D721Med (cell line): ENCODE measurements around the gene USP48.

Experiments
- DNase-seq: peaks from one replicate; pipeline ENCODE4 v3.0.0; 2011; ENCODE audit warnings: low spot score; ENCODE audit not compliant: insufficient read length
- FAIRE-seq: peaks from 2 replicates; lab custom pipeline; 2011; peaks lifted over from hg19 to GRCh38; lab: Jason Lieb, UNC
- TF ChIP-seq, protein P1 (sequence below): IDR thresholded peaks from 2 replicates; pipeline ENCODE4 v1.5.1; 2012; ENCODE audit warnings: mild to moderate bottlenecking, control low read depth; ENCODE audit not compliant: insufficient read depth; ENCODE audit errors: missing control alignments

The USP48 gene

DNA sequence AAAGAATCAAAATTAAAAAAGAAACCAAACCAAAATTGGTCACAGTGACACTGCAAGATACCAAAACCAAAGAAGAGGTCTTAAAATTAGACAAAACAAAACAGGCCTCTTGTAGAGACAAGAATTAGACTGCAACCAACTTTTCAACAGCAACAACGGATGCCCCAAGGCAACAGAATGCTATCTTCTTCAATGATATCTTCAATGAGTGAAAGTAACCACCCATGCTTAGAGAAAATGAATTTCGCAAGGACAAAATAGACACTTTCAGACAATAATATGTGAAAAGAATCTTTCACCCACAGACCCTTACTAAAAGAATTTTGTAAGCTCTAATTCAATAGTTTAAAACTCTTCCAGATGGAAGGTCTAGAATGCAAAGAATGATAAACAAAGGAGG lies 41.7 kb downstream of the USP48 start:
- FAIRE-seq (no peak), DNase-seq (no peak)
- TF ChIP-seq, protein P1, sequence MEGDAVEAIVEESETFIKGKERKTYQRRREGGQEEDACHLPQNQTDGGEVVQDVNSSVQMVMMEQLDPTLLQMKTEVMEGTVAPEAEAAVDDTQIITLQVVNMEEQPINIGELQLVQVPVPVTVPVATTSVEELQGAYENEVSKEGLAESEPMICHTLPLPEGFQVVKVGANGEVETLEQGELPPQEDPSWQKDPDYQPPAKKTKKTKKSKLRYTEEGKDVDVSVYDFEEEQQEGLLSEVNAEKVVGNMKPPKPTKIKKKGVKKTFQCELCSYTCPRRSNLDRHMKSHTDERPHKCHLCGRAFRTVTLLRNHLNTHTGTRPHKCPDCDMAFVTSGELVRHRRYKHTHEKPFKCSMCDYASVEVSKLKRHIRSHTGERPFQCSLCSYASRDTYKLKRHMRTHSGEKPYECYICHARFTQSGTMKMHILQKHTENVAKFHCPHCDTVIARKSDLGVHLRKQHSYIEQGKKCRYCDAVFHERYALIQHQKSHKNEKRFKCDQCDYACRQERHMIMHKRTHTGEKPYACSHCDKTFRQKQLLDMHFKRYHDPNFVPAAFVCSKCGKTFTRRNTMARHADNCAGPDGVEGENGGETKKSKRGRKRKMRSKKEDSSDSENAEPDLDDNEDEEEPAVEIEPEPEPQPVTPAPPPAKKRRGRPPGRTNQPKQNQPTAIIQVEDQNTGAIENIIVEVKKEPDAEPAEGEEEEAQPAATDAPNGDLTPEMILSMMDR = no peak

DNA sequence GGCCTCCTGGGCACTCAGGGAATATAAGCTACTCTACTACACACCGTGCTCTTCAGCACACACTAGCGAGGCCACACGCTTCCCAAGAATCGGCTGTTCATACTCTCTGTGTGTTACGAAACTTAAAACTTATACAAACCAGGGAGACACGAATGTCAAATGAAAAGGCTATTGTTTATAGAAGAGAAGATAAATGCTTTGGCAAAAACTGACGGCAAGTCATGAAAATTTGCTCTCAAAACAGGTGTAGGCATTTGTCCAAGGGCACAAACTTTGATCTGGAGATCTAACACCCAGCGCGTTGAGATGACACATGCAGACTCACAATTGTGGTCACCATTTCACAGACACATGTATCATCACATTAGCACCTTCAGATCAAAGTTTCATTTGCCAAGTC lies 46.1 kb downstream of the USP48 start:
- TF ChIP-seq, protein P1 = no peak
- no peak for FAIRE-seq
- DNase-seq = no peak

DNA sequence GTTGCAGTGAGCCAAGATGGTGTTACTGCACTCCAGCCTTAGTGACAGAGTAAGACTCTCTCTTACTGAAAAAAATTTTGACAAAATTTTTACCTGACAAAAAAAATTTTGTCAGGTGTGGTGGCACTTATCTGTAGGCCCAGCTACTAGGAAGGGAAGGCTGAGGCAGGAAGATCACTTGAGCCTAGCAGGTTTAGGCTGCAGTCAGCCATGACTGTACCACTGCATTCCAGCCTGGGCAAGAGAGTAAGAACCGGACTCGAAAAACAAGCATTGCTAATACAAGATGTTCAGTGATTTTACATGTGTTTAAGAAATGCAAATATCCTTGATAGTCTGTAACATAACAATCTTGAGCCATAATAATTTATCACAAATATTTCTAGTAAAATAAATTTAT lies 46.9 kb downstream of the USP48 start:
- no peak for DNase-seq
- FAIRE-seq = no peak

DNA sequence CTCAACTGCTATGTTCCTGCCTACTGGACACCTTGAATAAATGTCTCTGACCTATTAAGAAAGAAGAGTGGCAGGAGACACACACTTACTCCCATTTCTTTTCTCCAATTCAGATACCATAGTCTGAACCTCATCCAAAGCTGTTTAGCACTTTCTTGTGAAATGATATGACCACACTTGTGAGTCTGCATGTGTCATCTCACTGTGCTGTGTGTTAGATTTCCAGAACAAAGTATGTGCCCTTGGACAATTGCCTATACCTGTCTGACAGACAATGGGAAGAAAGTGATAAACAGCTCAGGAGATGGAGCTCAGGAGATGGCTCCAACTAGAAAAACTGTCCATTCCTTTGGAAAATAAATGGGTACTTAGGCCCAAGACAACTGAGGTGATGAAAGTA lies 48.4 kb downstream of the USP48 start:
- no peak for FAIRE-seq
- TF ChIP-seq, protein P1 = no peak
- DNase-seq = no peak

More for the DNA sequence above, 46.9 kb downstream of the USP48 start:
- TF ChIP-seq, protein P1 = no peak

DNA sequence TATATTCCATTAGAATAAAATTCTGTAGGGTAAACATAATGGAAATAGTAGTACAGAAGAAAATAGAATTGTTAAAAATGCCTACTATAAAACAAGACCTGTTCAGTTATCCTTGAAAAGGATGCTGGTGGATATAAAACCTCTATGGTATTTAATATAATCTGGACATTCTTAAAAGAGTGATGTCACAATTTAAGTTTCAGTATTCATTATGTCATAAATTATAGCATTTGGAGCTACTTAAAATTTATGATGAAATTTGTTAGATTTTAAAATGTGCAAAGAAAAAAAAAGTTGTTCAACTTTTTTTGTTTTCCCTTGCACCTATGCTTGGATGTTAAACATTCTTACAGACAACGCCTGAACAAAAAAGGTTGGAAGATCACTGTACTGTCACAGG lies 50.3 kb downstream of the USP48 start:
- DNase-seq = no peak
- no peak for FAIRE-seq
- TF ChIP-seq, protein P1 = no peak

DNA sequence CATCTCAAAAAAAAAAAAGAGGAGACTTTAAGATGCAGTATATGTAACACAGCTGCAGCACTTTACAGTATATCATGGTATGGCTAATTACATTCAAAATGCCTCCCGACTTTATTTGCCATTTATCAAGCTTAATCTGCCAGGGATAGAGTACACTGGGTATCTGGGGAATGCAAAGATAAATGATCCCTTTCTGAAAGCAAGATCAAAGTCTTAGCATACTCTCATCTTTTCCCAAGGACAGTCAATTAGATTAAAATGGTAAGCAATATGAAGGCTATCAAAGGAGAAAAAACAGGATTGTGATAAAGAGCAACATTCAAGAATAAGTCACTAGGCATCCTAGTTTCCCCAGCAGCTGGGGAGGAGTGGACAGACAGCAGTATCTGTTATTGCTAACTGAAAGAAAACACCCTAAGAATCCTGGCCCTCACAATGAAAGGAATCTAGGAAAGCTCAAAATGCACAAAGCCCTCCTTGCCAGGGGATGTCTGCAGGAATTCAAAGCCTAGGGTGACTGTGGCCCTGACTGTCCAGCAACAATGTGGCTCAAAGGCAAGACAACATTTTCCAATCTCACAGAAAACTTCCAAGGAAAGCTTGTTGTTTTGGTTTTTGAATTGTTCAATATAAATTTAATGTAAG lies 57.1 kb downstream of the USP48 start:
- no peak for FAIRE-seq

DNA sequence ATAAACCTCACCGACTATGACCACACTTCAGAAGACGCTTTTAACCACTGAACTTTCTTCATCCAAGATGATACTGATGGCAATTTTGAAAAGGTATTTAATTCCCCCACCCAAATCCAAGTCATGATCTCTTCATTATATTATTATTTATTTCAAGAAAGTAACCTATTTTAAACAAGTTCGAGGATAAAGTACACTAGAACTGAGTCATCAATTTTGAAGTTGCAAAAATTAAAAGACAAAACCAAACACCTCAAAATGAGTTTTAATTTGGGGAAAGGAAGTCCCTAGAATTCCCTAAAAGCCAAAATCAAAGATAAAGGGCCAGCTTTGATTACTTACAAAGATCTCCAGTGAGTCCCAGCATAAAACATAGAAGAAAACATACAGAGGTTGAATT lies 58.4 kb downstream of the USP48 start:
- TF ChIP-seq, protein P1 = no peak
- no peak for FAIRE-seq
- DNase-seq = no peak

More for the DNA sequence above, 57.1 kb downstream of the USP48 start:
- no peak for DNase-seq
- TF ChIP-seq, protein P1 = no peak
